GM13976 (cell line): ENCODE measurements around the gene GNAI1.

Experiments
- DNase-seq: peaks from one replicate; pipeline ENCODE4 v3.0.0; 2012; ENCODE audit warnings: low spot score
- in situ Hi-C: fragments of 300-500 bp; cut with MboI; formaldehyde crosslinking; loops from one replicate; pipeline ENCODE4 v1.12.0; 2022; ENCODE audit warnings: low sequenced_read_pairs, mixed read lengths, inconsistent platforms; ENCODE audit not compliant: unreplicated experiment
- TF ChIP-seq, protein P1 (sequence below): IDR thresholded peaks from 2 replicates; pipeline ENCODE4 v1.5.1; 2012; ENCODE audit warnings: borderline replicate concordance, mild to moderate bottlenecking; ENCODE audit not compliant: insufficient read depth; ENCODE audit errors: extremely low read depth, missing control alignments, control extremely low read depth

The GNAI1 gene

DNA sequence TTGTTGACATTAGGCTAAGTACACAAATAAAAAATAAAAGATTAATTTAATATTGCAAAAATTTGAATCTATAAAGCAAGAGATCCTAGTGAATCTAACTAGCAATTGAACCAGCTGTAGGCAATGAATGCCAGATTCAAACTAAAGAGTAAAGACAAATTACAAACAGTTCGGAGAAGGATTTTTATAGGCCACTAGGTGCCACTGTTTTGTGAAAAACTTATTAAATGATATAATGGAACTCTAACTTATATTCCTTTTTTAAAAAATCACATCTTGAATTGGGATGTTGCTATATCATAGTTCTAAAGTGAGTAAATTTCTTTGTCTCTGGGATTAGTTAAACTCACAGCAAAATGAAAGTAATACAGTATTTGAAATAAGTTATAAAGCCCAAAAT, 39.1 kb upstream of the GNAI1 start:
- TF ChIP-seq, protein P1, sequence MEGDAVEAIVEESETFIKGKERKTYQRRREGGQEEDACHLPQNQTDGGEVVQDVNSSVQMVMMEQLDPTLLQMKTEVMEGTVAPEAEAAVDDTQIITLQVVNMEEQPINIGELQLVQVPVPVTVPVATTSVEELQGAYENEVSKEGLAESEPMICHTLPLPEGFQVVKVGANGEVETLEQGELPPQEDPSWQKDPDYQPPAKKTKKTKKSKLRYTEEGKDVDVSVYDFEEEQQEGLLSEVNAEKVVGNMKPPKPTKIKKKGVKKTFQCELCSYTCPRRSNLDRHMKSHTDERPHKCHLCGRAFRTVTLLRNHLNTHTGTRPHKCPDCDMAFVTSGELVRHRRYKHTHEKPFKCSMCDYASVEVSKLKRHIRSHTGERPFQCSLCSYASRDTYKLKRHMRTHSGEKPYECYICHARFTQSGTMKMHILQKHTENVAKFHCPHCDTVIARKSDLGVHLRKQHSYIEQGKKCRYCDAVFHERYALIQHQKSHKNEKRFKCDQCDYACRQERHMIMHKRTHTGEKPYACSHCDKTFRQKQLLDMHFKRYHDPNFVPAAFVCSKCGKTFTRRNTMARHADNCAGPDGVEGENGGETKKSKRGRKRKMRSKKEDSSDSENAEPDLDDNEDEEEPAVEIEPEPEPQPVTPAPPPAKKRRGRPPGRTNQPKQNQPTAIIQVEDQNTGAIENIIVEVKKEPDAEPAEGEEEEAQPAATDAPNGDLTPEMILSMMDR: no peak
- no peak for DNase-seq
- in situ Hi-C loops: no loop called here

DNA sequence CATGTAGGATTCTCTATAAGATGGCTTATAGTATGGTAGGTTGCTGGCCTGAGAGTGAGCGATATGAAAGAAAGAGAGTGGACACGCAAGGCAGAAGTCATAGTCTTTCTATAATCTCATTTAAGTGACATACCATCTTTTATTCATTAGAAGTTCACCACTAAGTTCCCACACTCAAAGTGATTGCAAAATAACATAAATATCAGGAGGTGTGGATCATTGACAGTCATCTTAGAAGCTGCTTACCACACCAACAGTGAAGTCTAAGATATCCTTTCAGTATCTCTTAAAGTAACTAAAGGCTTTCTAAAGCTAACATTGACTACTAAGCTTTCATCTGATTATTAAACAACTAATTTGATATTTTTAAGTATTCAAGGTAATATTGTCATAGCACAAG, 36.9 kb upstream of the GNAI1 start:
- no peak for DNase-seq
- in situ Hi-C loops: no loop called here
- TF ChIP-seq, protein P1: no peak

DNA sequence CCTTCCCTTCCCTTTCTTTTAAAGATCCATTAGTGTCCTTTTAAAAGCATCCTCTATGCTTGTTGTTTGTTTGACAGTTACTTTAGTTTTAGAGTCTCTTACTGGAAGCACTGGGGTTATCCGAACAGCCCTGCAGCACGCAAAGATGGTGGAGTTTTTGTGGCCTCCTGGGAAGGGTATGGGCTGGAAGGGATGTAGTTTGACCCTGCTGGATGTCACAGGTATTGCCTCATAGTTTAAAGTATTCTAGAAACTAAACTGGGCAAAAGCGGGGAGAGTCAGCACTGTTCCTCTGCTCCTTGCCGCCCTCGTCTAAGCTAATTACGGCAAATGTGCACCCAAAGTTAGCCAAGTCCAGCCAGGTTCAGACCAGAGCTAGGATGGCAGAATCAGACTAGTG, 35.8 kb upstream of the GNAI1 start:
- in situ Hi-C loops: no loop called here
- no peak for DNase-seq

DNA sequence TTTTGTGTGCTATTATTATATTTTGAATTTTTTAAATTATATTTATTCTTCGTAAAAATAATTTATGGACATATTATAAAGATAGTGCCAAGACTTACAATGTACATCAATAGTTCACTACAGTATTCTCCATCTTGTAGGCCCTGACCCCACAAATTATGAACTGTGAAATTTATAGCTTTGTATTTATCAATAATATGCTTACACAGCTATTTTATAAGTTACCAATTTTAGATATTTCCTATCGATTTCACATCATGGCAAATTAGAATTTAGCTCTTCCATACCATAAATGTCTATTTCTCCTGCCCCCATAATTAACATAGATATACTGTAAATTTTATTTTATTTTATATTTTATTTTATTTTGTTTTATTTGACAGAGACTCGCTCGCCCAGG, 34.4 kb upstream of the GNAI1 start:
- in situ Hi-C loops: no loop called here
- DNase-seq: no peak
- TF ChIP-seq, protein P1: no peak

More for the DNA sequence above, 35.8 kb upstream of the GNAI1 start:
- TF ChIP-seq, protein P1: no peak

DNA sequence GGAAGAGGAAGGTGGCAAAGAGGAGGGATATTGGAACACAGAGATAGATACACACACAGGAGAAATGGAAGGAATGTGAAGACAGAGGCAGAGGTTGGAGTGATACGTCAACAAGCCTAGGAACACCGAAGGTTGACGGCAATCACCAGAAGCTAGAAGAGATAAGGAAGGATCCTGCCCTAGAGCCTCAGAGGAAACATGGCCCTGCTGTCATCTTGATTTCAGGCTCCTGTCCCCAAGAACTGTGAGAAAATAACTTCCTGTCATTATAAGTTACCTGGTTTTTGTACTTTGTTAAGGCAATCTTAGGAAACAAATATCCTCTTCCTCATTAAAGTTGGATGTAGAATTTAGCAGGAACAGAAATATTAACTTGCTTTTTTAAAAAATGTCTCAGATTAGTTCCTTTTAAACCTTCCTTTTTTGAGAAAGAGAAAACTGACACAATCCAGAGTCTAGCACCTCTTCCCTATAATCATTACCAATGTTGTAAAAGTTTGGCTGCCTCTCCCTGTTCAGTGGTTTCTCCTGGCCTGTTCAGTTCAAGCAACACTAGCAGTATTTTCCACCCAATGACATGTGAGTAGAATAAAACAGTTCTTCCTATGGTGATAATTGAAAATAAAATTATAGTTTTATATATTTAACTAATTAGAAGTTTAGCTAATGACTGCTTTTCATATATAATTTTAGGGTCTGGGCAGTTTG, 28.8 kb upstream of the GNAI1 start:
- DNase-seq: no peak
- in situ Hi-C loops: no loop called here
- TF ChIP-seq, protein P1: no peak

DNA sequence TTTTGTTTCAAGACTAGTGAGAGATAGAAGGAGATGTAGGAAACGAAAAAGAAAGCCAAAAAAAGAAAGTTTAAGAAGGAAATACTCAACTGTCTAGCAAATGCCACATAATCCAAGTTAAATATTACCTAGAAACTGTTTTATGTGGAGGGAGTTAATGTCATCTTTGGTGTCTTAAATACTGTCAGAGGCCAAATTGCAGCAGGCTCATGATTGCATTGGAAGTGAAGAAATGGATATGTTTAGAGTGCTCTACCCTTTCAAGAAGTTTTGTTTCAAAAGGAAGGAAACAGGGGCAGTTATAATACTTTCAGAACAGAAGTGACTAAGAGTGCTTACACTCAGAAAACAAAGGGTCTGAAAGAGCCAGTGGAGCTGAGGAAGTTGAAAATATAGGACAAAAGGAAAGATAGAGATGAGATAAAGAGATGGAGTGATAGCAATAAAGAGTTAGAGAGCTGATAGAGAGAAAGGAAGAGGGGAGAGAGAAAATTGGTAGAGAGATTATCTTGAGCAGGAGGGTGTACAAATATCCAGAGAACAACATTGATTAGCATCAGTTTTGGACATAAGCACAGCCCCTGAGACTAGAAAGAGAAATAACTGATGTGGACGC, 28.0 kb upstream of the GNAI1 start:
- TF ChIP-seq, protein P1: no peak
- in situ Hi-C loops: no loop called here
- DNase-seq: no peak
